A549 (cell line): ENCODE results near the gene ALCAM.

Source experiments
- CEBPB ChIP-seq, 2 experiments: fragments of >200 bp in 1 of 2; sonication (Bioruptor Twin) in 1 of 2; formaldehyde crosslinking in 1 of 2; IDR thresholded peaks; 2 replicates each; pipeline ENCODE4 v1.6.1; 2012 to 2016
- EP300 ChIP-seq, 2 experiments: fragments of >200 bp; sonication (Bioruptor Twin); formaldehyde crosslinking; IDR thresholded peaks; 2 replicates in 1 of 2; 3 replicates in 1 of 2; pipeline ENCODE4 v1.6.1; 2016 to 2017
- KDM1A ChIP-seq: fragments of 200-600 bp; sonication (generic); IDR thresholded peaks from 2 replicates; pipeline ENCODE4 v1.6.1; 2016; ENCODE audit warnings: low read depth, mild to moderate bottlenecking
- MYC ChIP-seq: IDR thresholded peaks from 2 replicates; pipeline ENCODE4 v1.6.1; 2012; ENCODE audit warnings: mild to moderate bottlenecking, inconsistent platforms, low read length, improper control_type of control experiment, borderline replicate concordance
- NR3C1 ChIP-seq: fragments of >200 bp; sonication (Bioruptor Twin); formaldehyde crosslinking; IDR thresholded peaks from 3 replicates; pipeline ENCODE4 v1.6.1; 2017
- POLR2A ChIP-seq: IDR thresholded peaks from 2 replicates; pipeline ENCODE4 v1.6.1; 2012; ENCODE audit warnings: mild to moderate bottlenecking, low read length
- RCOR1 ChIP-seq: fragments of 150-350 bp; IDR thresholded peaks from 2 replicates; pipeline ENCODE4 v1.6.1; 2014; ENCODE audit warnings: antibody characterized with exemption, low read length, low read depth
- RFX5 ChIP-seq: fragments of 450-650 bp; IDR thresholded peaks from 2 replicates; pipeline ENCODE4 v1.7.1; 2014; ENCODE audit warnings: antibody characterized with exemption, mild to moderate bottlenecking, moderate library complexity
- ZSCAN20 ChIP-seq: fragments of 250-450 bp; sonication (Bioruptor Pico); IDR thresholded peaks from 2 replicates; pipeline ENCODE4 v1.8.0; 2022; ENCODE audit warnings: mild to moderate bottlenecking, moderate library complexity
- TF ChIP-seq, protein P1 (sequence below): fragments of >200 bp; sonication (Bioruptor Twin); formaldehyde crosslinking; IDR thresholded peaks from 3 replicates; pipeline ENCODE4 v1.5.1; 2016
- TF ChIP-seq, protein P2 (sequence below): fragments of 200-600 bp; sonication (generic); IDR thresholded peaks from 2 replicates; pipeline ENCODE4 v1.6.1; 2016; ENCODE audit warnings: antibody characterized with exemption, mild to moderate bottlenecking, moderate library complexity
- TF ChIP-seq, protein P3 (sequence below): fragments of >200 bp; sonication (Bioruptor Twin); formaldehyde crosslinking; IDR thresholded peaks from 3 replicates; pipeline ENCODE4 v1.6.1; 2016
- TF ChIP-seq, protein P4 (sequence below): IDR thresholded peaks from 2 replicates; pipeline ENCODE4 v1.6.1; 2012
- TF ChIP-seq, protein P5 (sequence below): fragments of 150-350 bp; IDR thresholded peaks from 2 replicates; pipeline ENCODE4 v1.6.1; 2014; ENCODE audit warnings: low read depth, mild to moderate bottlenecking, low read length

DNA sequence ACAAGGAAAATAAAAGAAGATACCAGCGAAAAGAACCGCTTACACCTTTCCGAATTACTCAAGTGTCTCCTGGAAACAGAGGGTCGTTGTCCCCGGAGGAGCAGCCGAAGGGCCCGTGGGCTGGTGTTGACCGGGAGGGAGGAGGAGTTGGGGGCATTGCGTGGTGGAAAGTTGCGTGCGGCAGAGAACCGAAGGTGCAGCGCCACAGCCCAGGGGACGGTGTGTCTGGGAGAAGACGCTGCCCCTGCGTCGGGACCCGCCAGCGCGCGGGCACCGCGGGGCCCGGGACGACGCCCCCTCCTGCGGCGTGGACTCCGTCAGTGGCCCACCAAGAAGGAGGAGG lies 325 bp downstream of the ALCAM start:
- TF ChIP-seq POLR2A (no peak), KDM1A (no peak), EP300 (IDR thresholded peaks at IDR 0.05) (no peak), MYC (no peak), RFX5 (no peak), CEBPB (IDR thresholded peaks at IDR 0.05) (no peak), ZSCAN20 (CRISPR knock-in tag) (no peak), RCOR1 (no peak), NR3C1 (no peak)
- TF ChIP-seq, protein P1, sequence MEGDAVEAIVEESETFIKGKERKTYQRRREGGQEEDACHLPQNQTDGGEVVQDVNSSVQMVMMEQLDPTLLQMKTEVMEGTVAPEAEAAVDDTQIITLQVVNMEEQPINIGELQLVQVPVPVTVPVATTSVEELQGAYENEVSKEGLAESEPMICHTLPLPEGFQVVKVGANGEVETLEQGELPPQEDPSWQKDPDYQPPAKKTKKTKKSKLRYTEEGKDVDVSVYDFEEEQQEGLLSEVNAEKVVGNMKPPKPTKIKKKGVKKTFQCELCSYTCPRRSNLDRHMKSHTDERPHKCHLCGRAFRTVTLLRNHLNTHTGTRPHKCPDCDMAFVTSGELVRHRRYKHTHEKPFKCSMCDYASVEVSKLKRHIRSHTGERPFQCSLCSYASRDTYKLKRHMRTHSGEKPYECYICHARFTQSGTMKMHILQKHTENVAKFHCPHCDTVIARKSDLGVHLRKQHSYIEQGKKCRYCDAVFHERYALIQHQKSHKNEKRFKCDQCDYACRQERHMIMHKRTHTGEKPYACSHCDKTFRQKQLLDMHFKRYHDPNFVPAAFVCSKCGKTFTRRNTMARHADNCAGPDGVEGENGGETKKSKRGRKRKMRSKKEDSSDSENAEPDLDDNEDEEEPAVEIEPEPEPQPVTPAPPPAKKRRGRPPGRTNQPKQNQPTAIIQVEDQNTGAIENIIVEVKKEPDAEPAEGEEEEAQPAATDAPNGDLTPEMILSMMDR: no peak
- TF ChIP-seq, protein P2, sequence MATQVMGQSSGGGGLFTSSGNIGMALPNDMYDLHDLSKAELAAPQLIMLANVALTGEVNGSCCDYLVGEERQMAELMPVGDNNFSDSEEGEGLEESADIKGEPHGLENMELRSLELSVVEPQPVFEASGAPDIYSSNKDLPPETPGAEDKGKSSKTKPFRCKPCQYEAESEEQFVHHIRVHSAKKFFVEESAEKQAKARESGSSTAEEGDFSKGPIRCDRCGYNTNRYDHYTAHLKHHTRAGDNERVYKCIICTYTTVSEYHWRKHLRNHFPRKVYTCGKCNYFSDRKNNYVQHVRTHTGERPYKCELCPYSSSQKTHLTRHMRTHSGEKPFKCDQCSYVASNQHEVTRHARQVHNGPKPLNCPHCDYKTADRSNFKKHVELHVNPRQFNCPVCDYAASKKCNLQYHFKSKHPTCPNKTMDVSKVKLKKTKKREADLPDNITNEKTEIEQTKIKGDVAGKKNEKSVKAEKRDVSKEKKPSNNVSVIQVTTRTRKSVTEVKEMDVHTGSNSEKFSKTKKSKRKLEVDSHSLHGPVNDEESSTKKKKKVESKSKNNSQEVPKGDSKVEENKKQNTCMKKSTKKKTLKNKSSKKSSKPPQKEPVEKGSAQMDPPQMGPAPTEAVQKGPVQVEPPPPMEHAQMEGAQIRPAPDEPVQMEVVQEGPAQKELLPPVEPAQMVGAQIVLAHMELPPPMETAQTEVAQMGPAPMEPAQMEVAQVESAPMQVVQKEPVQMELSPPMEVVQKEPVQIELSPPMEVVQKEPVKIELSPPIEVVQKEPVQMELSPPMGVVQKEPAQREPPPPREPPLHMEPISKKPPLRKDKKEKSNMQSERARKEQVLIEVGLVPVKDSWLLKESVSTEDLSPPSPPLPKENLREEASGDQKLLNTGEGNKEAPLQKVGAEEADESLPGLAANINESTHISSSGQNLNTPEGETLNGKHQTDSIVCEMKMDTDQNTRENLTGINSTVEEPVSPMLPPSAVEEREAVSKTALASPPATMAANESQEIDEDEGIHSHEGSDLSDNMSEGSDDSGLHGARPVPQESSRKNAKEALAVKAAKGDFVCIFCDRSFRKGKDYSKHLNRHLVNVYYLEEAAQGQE: no peak
- TF ChIP-seq, protein P3, sequence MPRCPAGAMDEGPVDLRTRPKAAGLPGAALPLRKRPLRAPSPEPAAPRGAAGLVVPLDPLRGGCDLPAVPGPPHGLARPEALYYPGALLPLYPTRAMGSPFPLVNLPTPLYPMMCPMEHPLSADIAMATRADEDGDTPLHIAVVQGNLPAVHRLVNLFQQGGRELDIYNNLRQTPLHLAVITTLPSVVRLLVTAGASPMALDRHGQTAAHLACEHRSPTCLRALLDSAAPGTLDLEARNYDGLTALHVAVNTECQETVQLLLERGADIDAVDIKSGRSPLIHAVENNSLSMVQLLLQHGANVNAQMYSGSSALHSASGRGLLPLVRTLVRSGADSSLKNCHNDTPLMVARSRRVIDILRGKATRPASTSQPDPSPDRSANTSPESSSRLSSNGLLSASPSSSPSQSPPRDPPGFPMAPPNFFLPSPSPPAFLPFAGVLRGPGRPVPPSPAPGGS: no peak
- TF ChIP-seq, protein P4, sequence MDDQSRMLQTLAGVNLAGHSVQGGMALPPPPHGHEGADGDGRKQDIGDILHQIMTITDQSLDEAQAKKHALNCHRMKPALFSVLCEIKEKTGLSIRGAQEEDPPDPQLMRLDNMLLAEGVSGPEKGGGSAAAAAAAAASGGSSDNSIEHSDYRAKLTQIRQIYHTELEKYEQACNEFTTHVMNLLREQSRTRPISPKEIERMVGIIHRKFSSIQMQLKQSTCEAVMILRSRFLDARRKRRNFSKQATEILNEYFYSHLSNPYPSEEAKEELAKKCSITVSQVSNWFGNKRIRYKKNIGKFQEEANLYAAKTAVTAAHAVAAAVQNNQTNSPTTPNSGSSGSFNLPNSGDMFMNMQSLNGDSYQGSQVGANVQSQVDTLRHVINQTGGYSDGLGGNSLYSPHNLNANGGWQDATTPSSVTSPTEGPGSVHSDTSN: no peak
- TF ChIP-seq, protein P5, sequence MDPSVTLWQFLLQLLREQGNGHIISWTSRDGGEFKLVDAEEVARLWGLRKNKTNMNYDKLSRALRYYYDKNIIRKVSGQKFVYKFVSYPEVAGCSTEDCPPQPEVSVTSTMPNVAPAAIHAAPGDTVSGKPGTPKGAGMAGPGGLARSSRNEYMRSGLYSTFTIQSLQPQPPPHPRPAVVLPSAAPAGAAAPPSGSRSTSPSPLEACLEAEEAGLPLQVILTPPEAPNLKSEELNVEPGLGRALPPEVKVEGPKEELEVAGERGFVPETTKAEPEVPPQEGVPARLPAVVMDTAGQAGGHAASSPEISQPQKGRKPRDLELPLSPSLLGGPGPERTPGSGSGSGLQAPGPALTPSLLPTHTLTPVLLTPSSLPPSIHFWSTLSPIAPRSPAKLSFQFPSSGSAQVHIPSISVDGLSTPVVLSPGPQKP: no peak
